AG09309 (cell line): ENCODE data around the gene HAUS7.

Source experiments
- DNase-seq: peaks from one replicate; pipeline ENCODE4 v3.0.0-alpha.2; 2010; ENCODE audit warnings: low read depth
- H3K4me3 ChIP-seq: 2 replicates; pipeline ENCODE4 v1.5.1; 2011; ENCODE audit warnings: mild to moderate bottlenecking, low read depth, low read length, moderate library complexity; ENCODE audit not compliant: control insufficient read depth
- CTCF ChIP-seq: IDR thresholded peaks from 2 replicates; pipeline ENCODE4 v1.5.1; 2011; ENCODE audit warnings: mild to moderate bottlenecking, low read depth, low read length, inconsistent platforms; ENCODE audit not compliant: insufficient read depth, control insufficient read depth; ENCODE audit errors: missing control alignments

Gene HAUS7

GRCh38 chrX:153443476-153444332, 26.7 kb downstream of the HAUS7 start:
- no peak overlapping the region for H3K4me3 ChIP-seq

DNA sequence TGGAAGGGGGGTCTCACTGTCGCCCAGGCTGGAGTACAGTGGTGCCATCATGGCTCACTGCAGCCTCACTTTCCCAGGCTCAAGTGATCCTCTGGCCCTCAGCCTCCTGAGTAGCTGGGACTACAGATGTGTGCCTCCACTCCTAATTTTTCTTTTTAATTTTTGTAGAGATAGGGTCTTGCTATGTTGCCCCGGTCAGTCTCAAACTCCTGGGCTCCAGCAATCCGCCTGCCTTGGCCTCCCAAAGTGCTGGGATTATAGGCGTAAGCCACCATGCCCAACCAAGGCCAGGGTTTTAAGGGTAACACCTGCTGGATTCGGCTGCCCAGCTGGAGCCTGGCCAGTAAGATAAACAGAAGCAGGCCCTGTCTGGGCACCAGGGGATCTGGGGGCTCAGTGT, 27.9 kb downstream of the HAUS7 start:
- H3K4me3 ChIP-seq: no peak overlapping the region
- TF ChIP-seq CTCF: no peak
- DNase-seq: no peak

More at GRCh38 chrX:153443476-153444332, 26.7 kb downstream of the HAUS7 start:
- TF ChIP-seq CTCF: no peak
- DNase-seq: no peak

GRCh38 chrX:153441981-153442380, 28.4 kb downstream of the HAUS7 start:
- no peak overlapping the region for H3K4me3 ChIP-seq
- TF ChIP-seq CTCF: no peak
- no peak for DNase-seq

- no peak overlapping the region for H3K4me3 ChIP-seq
- no peak for DNase-seq
- no peak for TF ChIP-seq CTCF
Measured at GRCh38 chrX:153441296-153441695, 29.1 kb downstream of the HAUS7 start.

DNA sequence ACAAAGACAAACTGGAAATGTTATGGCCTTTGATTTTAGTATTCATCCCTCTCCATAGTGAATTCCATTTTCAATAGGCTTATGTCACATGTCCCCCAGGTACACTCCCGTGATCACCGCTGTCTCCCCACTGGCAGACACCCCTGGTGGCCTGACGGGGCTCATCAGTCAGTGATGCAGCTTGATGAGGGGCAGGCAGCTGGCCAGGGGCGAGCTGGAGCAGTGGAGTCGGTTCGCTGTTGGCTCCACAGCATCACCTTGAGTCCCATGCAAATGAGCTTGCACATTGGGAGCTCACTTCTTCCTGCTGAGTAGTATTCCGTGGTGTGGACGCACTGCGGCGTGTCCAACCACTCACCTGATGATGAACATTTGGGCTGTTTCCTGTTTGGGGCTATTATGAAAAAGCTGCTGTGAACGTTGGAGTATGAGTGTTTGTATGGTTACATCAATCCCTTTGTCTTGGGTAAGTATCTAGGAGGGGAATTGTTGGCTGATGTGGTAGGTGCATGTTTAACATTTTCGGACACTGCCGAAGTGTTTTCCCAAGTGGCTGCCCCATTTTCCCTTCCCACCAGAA, 29.7 kb downstream of the HAUS7 start:
- no peak for DNase-seq
- no peak overlapping the region for H3K4me3 ChIP-seq
- no peak for TF ChIP-seq CTCF

- DNase-seq: no peak
- no peak overlapping the region for H3K4me3 ChIP-seq
- TF ChIP-seq CTCF: no peak
Measured at GRCh38 chrX:153439977-153440376, 30.4 kb downstream of the HAUS7 start.

DNA sequence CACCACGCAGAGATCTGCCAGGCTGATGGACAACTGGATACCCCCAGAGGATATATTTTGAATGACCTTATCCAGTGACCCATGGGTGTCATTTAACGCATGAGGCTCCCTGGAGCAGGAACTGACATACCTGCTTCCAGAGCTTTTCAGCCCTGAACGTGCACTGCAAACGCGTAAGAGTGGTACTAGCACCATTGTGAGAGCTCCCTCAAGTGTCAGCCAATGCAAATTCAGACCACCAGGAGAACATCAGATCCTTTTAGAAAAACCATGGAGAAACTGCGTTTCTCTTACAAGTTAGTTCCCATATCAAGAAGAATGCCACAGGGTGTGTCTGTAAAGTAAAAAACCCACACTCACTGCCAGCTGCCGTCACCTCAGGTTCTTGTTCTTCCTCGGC, 31.8 kb downstream of the HAUS7 start:
- DNase-seq: no peak
- no peak overlapping the region for H3K4me3 ChIP-seq
- no peak for TF ChIP-seq CTCF
